Left ventricle myocardium inferior (tissue), 1 donor: Measurements from ENCODE around the gene PYGB. TPM values are rescaled to one million over a fixed set of nuclear protein-coding genes. Genes with fewer than 3 reads are reported as not detected.

ENCODE experiments used
- DNase-seq: peaks from one replicate; pipeline ENCODE4 v3.0.0-alpha.2; 2020
- H3K27ac ChIP-seq: fragments of 200-600 bp; replicated peaks from 2 replicates; pipeline ENCODE4 v1.8.0; 2021
- H3K27me3 ChIP-seq: fragments of 200-600 bp; 2 replicates; pipeline ENCODE4 v1.8.0; 2021; ENCODE audit warnings: low read depth
- H3K36me3 ChIP-seq: fragments of 200-600 bp; 2 replicates; pipeline ENCODE4 v1.8.0; 2021
- H3K4me1 ChIP-seq: fragments of 200-600 bp; 2 replicates; pipeline ENCODE4 v1.8.0; 2021
- H3K4me3 ChIP-seq: fragments of 200-600 bp; 2 replicates; pipeline ENCODE4 v1.8.0; 2021; ENCODE audit warnings: mild to moderate bottlenecking, moderate library complexity
- H3K9me3 ChIP-seq: fragments of 200-600 bp; replicated peaks from 2 replicates; pipeline ENCODE4 v1.8.0; 2021
- CTCF ChIP-seq: fragments of 200-600 bp; IDR thresholded peaks from 2 replicates; pipeline ENCODE4 v1.8.0; 2021; ENCODE audit warnings: antibody characterized with exemption, mild to moderate bottlenecking, borderline replicate concordance
- intact Hi-C: fragments of 100-400 bp; cut with micrococcal nuclease; formaldehyde crosslinking; loops from one replicate; pipeline ENCODE4 v1.11.0; 2022
- long read RNA-seq: library from polyadenylated mRNA; unstranded; transcript quantifications from one replicate; pipeline ENCODE4 v2.0.0, GENCODE V29; 2021
- total RNA-seq: library from RNA; stranded (reverse); fragmentation: NEBNext Ultra II Directional; extraction: Animal tissue kit (Norgen Biotek cat#: 25700); gene quantifications from one replicate; pipeline ENCODE4 v1.2.1, GENCODE V29; 2021
- donor health status: DM: no; HTN: yes; CAD: no; lungs with severe emphysema.

The PYGB gene
- total RNA-seq = 218 TPM
- long read RNA-seq, full-length matches to known transcripts = 634 of 853 reads
- long read RNA-seq, partial matches to known transcripts = 172 of 853 reads
- long read RNA-seq, other reads (novel, unspliced or antisense) = 47 of 853 reads

GRCh38 chr20:25247956-25248785, at the start of gene PYGB:
Gene PYGB (plus strand): TSS chr20:25248085. CDS start chr20:25248179, 94 bp downstream.
- Histone ChIP-seq H3K9me3 (peaks cover 5% of the 10 kb centered on the region), H3K4me3 (peak within 1 kb of the TSS; percentile 97), H3K27me3 (no peaks in the 10 kb centered on the region), H3K27ac (peak within 1 kb of the TSS; percentile 97), H3K4me1 (peaks cover 68% of the 10 kb centered on the region), H3K36me3 (no peaks in the 10 kb centered on the region)
- intact Hi-C loops = no loop called here
- no peak for TF ChIP-seq CTCF
- peak; percentile 78 for DNase-seq

GRCh38 chr20:25198663-25199383, 49.1 kb upstream of the PYGB start:
- peaks cover 3% of the 10 kb centered on the region for H3K9me3 ChIP-seq
- no peak for DNase-seq
- peak overlapping the region; percentile 96 for H3K27ac ChIP-seq
- peaks cover 94% of the 10 kb centered on the region for H3K4me1 ChIP-seq
- H3K36me3 ChIP-seq = no peaks in the 10 kb centered on the region
- intact Hi-C loops = loop anchor here (10.0 kb wide), 1 partner anchor 196 kb away; the partner anchor contains the start of gene ABHD12
- no peak for TF ChIP-seq CTCF
- no peaks in the 10 kb centered on the region for H3K27me3 ChIP-seq
- peak overlapping the region; percentile 98 for H3K4me3 ChIP-seq

GRCh38 chr20:25199473-25200260, 48.2 kb upstream of the PYGB start:
- H3K27me3 ChIP-seq = no peaks in the 10 kb centered on the region
- intact Hi-C loops = loop anchor here (10.0 kb wide), 1 partner anchor 195 kb away; the partner anchor contains the start of gene ABHD12
- DNase-seq = no peak
- peak overlapping the region; percentile 96 for H3K27ac ChIP-seq
- H3K9me3 ChIP-seq = peaks cover 3% of the 10 kb centered on the region
- H3K4me1 ChIP-seq = peaks cover 98% of the 10 kb centered on the region
- TF ChIP-seq CTCF = no peak
- no peaks in the 10 kb centered on the region for H3K36me3 ChIP-seq
- H3K4me3 ChIP-seq = peak overlapping the region; percentile 2

GRCh38 chr20:25203089-25203488, 44.8 kb upstream of the PYGB start:
- intact Hi-C loops = no loop called here
- H3K4me1 ChIP-seq = peaks cover 97% of the 10 kb centered on the region

More at GRCh38 chr20:25203089-25203488, 44.8 kb upstream of the PYGB start:
- DNase-seq = no peak
- Histone ChIP-seq H3K9me3 (peaks cover 3% of the 10 kb centered on the region), H3K27me3 (no peaks in the 10 kb centered on the region), H3K36me3 (peaks cover 6% of the 10 kb centered on the region), H3K4me3 (no peak overlapping the region), H3K27ac (peak overlapping the region; percentile 77)
- TF ChIP-seq CTCF = no peak
